Endothelial cell of umbilical vein (primary cell): ENCODE results near the gene TNP1. TPM values are rescaled to one million over a fixed set of nuclear protein-coding genes. Genes with fewer than 3 reads are reported as not detected.

Source experiments
- BruUV-seq: library from RNA; stranded (reverse); fragments of 400-500 nt; replicated peaks from 2 replicates; lab custom pipeline; 2021; lab: Mats Ljungman, UMichigan
- CTCF ChIA-PET: fragments of 300-600, 350-600 bp; sonication (Branson Sonifier 250); formaldehyde crosslinking; loops from one replicate; lab custom pipeline; 2021; ENCODE audit warnings: antibody characterized with exemption, inconsistent platforms; lab: Charles Lee
- POLR2A ChIA-PET: fragments of 300-600, 350-600 bp; sonication (Branson Sonifier 250); formaldehyde crosslinking; loops from one replicate; lab custom pipeline; 2021; ENCODE audit warnings: antibody characterized with exemption, inconsistent platforms; lab: Charles Lee
- DNase-seq: peaks from one replicate; pipeline ENCODE4 v3.0.0-alpha.2; 2011; ENCODE audit warnings: low read depth, low spot score
- FAIRE-seq: peaks from 2 replicates; lab custom pipeline; 2011; peaks lifted over from hg19 to GRCh38; lab: Jason Lieb, UNC
- H2AFZ ChIP-seq: 2 replicates; pipeline ENCODE4 v1.6.0; 2012; ENCODE audit warnings: low read depth, low read length, control low read depth, inconsistent platforms
- H3K27ac ChIP-seq: 2 replicates; pipeline ENCODE4 v1.5.1; 2011; ENCODE audit warnings: low read depth, mild to moderate bottlenecking, control low read depth, low read length, moderate library complexity; ENCODE audit not compliant: insufficient read depth
- H3K27me3 ChIP-seq, 2 experiments: 2 replicates each; pipeline versions ENCODE4 v1.6.0 to v1.6.1; 2011; ENCODE audit warnings: low read length in 2 of 2, mixed read lengths in 1 of 2; ENCODE audit not compliant: control insufficient read depth in 2 of 2, insufficient read depth in 2 of 2
- H3K36me3 ChIP-seq, 2 experiments: 2 replicates in 1 of 2; 3 replicates in 1 of 2; pipeline ENCODE4 v1.5.1; 2011; ENCODE audit warnings: low read length in 2 of 2, mild to moderate bottlenecking in 1 of 2, moderate library complexity in 1 of 2; ENCODE audit not compliant: control insufficient read depth in 2 of 2, insufficient read depth in 2 of 2; ENCODE audit errors: extremely low read depth in 1 of 2
- H3K4me1 ChIP-seq: 3 replicates; pipeline ENCODE4 v1.5.1; 2011; ENCODE audit warnings: mild to moderate bottlenecking, low read length; ENCODE audit not compliant: control insufficient read depth, insufficient read depth; ENCODE audit errors: extremely low read depth
- H3K4me2 ChIP-seq: 2 replicates; pipeline ENCODE4 v1.6.1; 2011; ENCODE audit warnings: low read length, control low read depth, mixed read lengths; ENCODE audit not compliant: insufficient read depth
- H3K4me3 ChIP-seq, 3 experiments: fragments of 200-600 bp in 1 of 3; sonication (generic), shearing (Covaris generic) in 1 of 3; replicated peaks in 1 of 3; 2 replicates each; pipeline ENCODE4 v1.5.1; 2011 to 2016; ENCODE audit warnings: control low read depth in 3 of 3, low read length in 3 of 3, mild to moderate bottlenecking in 2 of 3, inconsistent platforms in 1 of 3, low read depth in 1 of 3, moderate library complexity in 1 of 3; ENCODE audit not compliant: insufficient read depth in 1 of 3
- H3K79me2 ChIP-seq: 2 replicates; pipeline ENCODE4 v1.6.0; 2012; ENCODE audit warnings: low read length, inconsistent platforms; ENCODE audit not compliant: control insufficient read depth, insufficient read depth
- H3K9ac ChIP-seq: replicated peaks from 2 replicates; pipeline ENCODE3; 2011; ENCODE audit warnings: low read length, control low read depth; ENCODE audit not compliant: insufficient read depth; ENCODE audit errors: extremely low read depth
- H3K9me1 ChIP-seq: replicated peaks from 3 replicates; pipeline ENCODE4 v1.6.0; 2011; ENCODE audit warnings: mild to moderate bottlenecking, low read length; ENCODE audit not compliant: control insufficient read depth, insufficient read depth; ENCODE audit errors: extremely low read depth
- H3K9me3 ChIP-seq: replicated peaks from 2 replicates; pipeline ENCODE4 v1.5.1; 2012; ENCODE audit warnings: low read length, inconsistent platforms; ENCODE audit not compliant: control insufficient read depth, insufficient read depth
- H4K20me1 ChIP-seq: replicated peaks from 2 replicates; pipeline ENCODE3; 2011; ENCODE audit warnings: mild to moderate bottlenecking, low read length; ENCODE audit not compliant: control insufficient read depth, insufficient read depth; ENCODE audit errors: extremely low read depth
- EZH2 ChIP-seq: IDR thresholded peaks from 2 replicates; pipeline ENCODE4 v1.6.1; 2012; ENCODE audit warnings: borderline replicate concordance, low read depth, mild to moderate bottlenecking, moderate library complexity, low read length, inconsistent platforms; ENCODE audit not compliant: severe bottlenecking
- FOS ChIP-seq: IDR thresholded peaks from 2 replicates; pipeline ENCODE4 v1.6.1; 2011; ENCODE audit warnings: mild to moderate bottlenecking, low read length, moderate library complexity, borderline replicate concordance; ENCODE audit not compliant: insufficient read depth
- GATA2 ChIP-seq: IDR thresholded peaks from 2 replicates; pipeline ENCODE4 v1.7.0; 2011; ENCODE audit warnings: low read depth, mild to moderate bottlenecking, moderate library complexity, mixed read lengths, low read length; ENCODE audit not compliant: insufficient read length, insufficient read depth
- JUN ChIP-seq: IDR thresholded peaks from 2 replicates; pipeline ENCODE4 v1.6.1; 2011; ENCODE audit warnings: borderline replicate concordance, low read depth; ENCODE audit not compliant: insufficient read length, insufficient read depth
- MYC ChIP-seq: IDR thresholded peaks from one replicate; pipeline ENCODE4 v1.6.1; 2011; ENCODE audit warnings: mild to moderate bottlenecking, low read depth, low read length
- POLR2A ChIP-seq: IDR thresholded peaks from 2 replicates; pipeline ENCODE4 v1.6.1; 2012; ENCODE audit warnings: low read depth, mild to moderate bottlenecking, control low read depth, low read length
- POLR2AphosphoS5 ChIP-seq: IDR thresholded peaks from 2 replicates; pipeline ENCODE4 v1.6.1; 2012; ENCODE audit warnings: low read depth, mild to moderate bottlenecking, control low read depth, low read length, moderate library complexity; ENCODE audit not compliant: insufficient read depth
- dilution Hi-C: fragments of 300-500 bp; cut with MboI; formaldehyde crosslinking; loops from one replicate; pipeline ENCODE4 v1.15.0; 2019; ENCODE audit warnings: low sequenced_read_pairs; ENCODE audit not compliant: extremely low pct_ligation_motif_present
- intact Hi-C: fragments of 100-400 bp; cut with micrococcal nuclease; formaldehyde crosslinking; loops from one replicate; pipeline ENCODE4 v1.10.0; 2022
- polyA plus RNA-seq, 4 experiments: library from polyadenylated mRNA; depleted of rRNA in 3 of 4; stranded (reverse) in 3 of 4; unstranded in 1 of 4; fragments of >200 nt; gene quantifications; 2 replicates each; pipeline versions ENCODE4 v1.2.1 to v1.2.3, GENCODE V29; 2011 to 2012; ENCODE audit warnings: missing spikeins in 1 of 4
- total RNA-seq: library from RNA; stranded (reverse); gene quantifications from 2 replicates; pipeline ENCODE4 v1.2.3, GENCODE V29; 2021
- TF ChIP-seq, protein P1 (sequence below), 2 donors: IDR thresholded peaks; 1 replicate in 1 of 2; 2 replicates in 1 of 2; pipeline ENCODE4 v1.5.1; 2011; ENCODE audit warnings: low read length in 2 of 2, mild to moderate bottlenecking in 2 of 2, moderate library complexity in 2 of 2, control low read depth in 1 of 2, inconsistent platforms in 1 of 2, low read depth in 1 of 2; ENCODE audit not compliant: insufficient read depth in 1 of 2; ENCODE audit errors: extremely low read depth in 1 of 2
- TF ChIP-seq, protein P2 (sequence below): IDR thresholded peaks from 2 replicates; pipeline ENCODE4 v1.6.1; 2011; ENCODE audit not compliant: insufficient read depth, insufficient read length

Gene TNP1
- total and polyA plus RNA-seq, 2 donors (not counting 3 experiments of a cell fraction or from before 2014, with no cell fraction given), result not detected

DNA sequence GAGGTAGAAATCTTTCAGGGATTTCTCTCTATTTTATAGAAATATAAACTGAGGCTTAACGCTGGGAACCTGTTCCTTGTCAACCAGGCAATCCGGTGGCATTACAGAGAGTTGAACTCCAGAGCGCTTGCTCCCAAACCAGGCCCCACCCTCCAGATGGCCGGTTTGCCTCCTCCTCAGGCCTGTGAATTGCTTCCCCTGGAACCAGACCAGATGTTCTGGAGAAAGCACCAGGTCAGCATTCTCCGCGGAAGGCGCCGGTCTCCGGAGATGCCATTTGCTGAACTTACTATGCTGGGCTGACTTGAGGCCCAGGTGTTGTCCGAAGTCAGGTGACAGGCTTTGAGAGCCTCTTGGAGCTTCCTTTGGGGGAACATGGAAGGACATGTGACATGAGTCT lies 17.2 kb downstream of the TNP1 start:
- Histone ChIP-seq H3K4me2 (no peak overlapping the region), H3K79me2 (no peaks in the 10 kb centered on the region), H3K9me1 (no peaks in the 10 kb centered on the region), H3K9ac (no peak overlapping the region), H3K27me3 (no peaks in the 10 kb centered on the region), H2AFZ (no peak overlapping the region), H4K20me1 (no peaks in the 10 kb centered on the region), H3K4me1 (no peaks in the 10 kb centered on the region), H3K36me3 (no peaks in the 10 kb centered on the region), H3K9me3 (no peaks in the 10 kb centered on the region), H3K4me3 (no peak overlapping the region), H3K27ac (no peak overlapping the region)
- DNase-seq, result no peak
- POLR2A ChIA-PET, result no interaction called here
- no TSS peak for BruUV-seq
- intact Hi-C loops (no loop called here), dilution Hi-C loops (no loop called here)
- FAIRE-seq, result no peak
- TF ChIP-seq, protein P1, sequence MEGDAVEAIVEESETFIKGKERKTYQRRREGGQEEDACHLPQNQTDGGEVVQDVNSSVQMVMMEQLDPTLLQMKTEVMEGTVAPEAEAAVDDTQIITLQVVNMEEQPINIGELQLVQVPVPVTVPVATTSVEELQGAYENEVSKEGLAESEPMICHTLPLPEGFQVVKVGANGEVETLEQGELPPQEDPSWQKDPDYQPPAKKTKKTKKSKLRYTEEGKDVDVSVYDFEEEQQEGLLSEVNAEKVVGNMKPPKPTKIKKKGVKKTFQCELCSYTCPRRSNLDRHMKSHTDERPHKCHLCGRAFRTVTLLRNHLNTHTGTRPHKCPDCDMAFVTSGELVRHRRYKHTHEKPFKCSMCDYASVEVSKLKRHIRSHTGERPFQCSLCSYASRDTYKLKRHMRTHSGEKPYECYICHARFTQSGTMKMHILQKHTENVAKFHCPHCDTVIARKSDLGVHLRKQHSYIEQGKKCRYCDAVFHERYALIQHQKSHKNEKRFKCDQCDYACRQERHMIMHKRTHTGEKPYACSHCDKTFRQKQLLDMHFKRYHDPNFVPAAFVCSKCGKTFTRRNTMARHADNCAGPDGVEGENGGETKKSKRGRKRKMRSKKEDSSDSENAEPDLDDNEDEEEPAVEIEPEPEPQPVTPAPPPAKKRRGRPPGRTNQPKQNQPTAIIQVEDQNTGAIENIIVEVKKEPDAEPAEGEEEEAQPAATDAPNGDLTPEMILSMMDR (IDR thresholded peaks at IDR 0.05; ENCODE audit: extremely low read depth in 1 of 2, insufficient read depth in 1 of 2, low read depth in 1 of 2, low read length in 2 of 2), result no peak
- no peak for TF ChIP-seq MYC
- TF ChIP-seq GATA2, result no peak
- no peak for TF ChIP-seq FOS
- no peak for TF ChIP-seq POLR2AphosphoS5
- TF ChIP-seq POLR2A, result no peak
- TF ChIP-seq, protein P2, sequence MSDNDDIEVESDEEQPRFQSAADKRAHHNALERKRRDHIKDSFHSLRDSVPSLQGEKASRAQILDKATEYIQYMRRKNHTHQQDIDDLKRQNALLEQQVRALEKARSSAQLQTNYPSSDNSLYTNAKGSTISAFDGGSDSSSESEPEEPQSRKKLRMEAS, result no peak
- TF ChIP-seq JUN, result no peak
- TF ChIP-seq EZH2, result no peak
- CTCF ChIA-PET, result no interaction called here
